ENCODE data around the gene CXCR5.
A peak's percentile ranks its signal among the peaks of the same experiment; 100 is the strongest.

Gene CXCR5

DNA sequence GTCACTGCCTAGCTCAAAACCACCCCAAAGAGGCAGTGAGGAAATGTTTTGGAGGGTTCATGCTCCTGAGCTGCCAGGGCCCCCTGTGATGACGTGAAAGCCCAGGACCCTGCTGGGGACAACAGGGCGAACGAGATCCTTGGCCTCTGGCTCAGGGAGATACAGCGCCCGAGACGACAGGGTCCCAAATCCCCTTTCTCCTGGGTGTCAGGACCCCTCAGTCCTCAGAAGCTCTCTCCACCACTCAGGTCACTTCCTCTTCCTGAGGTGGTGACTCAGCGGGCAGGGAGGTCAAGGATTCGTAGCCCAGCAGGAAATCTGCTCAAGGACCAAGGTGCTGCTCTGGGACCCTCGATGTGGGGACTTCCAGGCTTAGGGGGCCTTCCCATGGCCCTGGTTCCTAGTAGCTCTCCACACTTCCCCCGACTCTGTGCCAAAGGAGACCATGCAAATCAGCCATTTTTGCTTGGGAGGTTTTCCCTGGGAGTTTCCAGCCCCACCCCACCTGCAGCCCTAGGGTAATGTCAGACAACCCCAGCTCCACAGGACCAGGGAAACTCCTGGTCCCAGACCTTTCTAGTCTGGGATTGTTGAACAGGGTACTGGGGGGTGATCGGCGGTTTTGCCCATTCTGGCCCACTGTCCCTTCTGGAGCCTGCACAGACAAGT is 29.2 kb downstream of the CXCR5 start:
- H3K9me3 ChIP-seq (ENCODE audit: control insufficient read depth, low read length): no peaks in the 10 kb centered on the region
- peaks cover 98% of the 10 kb centered on the region for H3K4me1 ChIP-seq (ENCODE audit: control insufficient read depth, insufficient read depth, low read length)
- H3K27me3 ChIP-seq (ENCODE audit: control insufficient read depth, insufficient read depth, low read length): no peaks in the 10 kb centered on the region
- H3K36me3 ChIP-seq (ENCODE audit: control insufficient read depth, insufficient read depth, low read length): no peaks in the 10 kb centered on the region
- no peak overlapping the region for H3K4me3 ChIP-seq (ENCODE audit: low read length)
- peak overlapping the region; percentile 63 for H3K9ac ChIP-seq (ENCODE audit: low read length)

DNA sequence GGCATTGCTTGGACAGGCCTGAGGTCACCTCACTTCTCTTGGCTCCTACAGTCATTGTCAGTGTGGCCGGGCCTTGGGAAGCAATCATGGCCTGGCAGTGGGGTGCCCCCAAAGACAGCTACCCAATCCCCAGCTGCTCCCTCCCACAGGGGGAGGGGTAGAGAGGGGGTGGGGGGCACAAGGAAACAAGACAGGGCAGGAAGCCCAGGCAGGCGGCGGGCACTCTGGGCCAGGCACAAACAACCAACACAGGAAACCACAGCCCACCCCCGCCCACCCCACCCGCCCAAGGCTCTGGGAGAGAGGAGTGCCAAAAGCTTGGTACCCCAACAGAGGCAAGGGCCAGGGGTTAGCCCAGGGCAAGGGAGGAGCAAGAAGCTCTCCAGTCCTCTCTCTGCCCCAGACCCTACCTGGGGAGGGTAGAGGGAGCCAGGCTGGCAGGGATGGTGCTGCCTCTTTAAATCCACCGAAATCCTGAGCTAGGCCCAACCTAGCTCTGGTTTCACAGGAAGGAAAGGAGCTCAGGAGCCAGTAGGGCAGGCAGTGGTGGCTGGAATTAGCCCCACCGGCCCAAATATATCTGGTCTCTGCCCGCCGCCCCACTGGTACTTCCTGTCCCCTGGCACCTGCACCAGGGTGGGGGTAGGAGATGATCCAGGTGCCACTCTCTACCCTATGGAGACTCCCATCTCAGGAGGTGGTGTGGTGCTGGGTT is 29.9 kb downstream of the CXCR5 start:
- H3K27me3 ChIP-seq (ENCODE audit: control insufficient read depth, insufficient read depth, low read length): no peaks in the 10 kb centered on the region
- H3K36me3 ChIP-seq (ENCODE audit: control insufficient read depth, insufficient read depth, low read length): no peaks in the 10 kb centered on the region
- peaks cover 98% of the 10 kb centered on the region for H3K4me1 ChIP-seq (ENCODE audit: control insufficient read depth, insufficient read depth, low read length)
- no peaks in the 10 kb centered on the region for H3K9me3 ChIP-seq (ENCODE audit: control insufficient read depth, low read length)
- no peak overlapping the region for H3K4me3 ChIP-seq (ENCODE audit: low read length)
- H3K9ac ChIP-seq (ENCODE audit: low read length): peak overlapping the region; percentile 63

DNA sequence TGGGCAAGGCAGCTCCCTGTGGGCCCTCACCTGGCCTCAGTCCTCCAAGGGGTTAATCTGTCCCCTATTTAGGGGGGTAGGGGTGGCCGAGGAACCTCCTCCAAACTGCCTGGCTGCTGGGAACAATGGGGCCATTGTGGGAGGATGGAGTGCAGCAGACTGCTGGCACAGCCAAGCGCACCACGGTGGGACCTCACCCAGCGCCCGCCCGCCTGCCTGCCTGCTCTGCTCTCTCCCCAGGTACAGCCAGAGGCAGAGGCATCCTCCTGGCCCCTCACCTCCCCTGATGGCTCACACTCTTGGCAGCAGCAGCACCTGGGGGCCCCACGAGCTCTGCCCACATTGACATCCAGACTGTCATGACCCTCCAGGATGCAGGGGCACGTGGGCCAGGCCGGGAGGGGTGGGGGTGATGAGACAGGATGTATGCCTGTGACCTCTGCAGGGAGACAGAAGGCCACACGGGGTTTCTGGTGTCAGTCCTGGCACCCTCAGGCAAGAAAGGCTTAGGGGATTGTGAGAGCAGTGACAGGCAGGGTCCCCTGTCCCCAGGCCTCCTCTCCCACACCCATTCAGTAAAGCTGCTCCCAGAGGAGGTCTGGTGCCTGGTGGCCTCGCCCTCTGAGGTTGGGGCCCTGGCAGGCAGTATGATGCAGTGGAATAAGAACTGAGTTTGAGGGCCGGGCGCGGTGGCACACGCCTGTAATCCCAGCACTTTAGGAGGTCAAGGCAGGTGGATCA is 30.7 kb downstream of the CXCR5 start:
- no peak overlapping the region for H3K4me3 ChIP-seq (ENCODE audit: low read length)
- no peaks in the 10 kb centered on the region for H3K36me3 ChIP-seq (ENCODE audit: control insufficient read depth, insufficient read depth, low read length)
- H3K4me1 ChIP-seq (ENCODE audit: control insufficient read depth, insufficient read depth, low read length): peaks cover 97% of the 10 kb centered on the region
- no peaks in the 10 kb centered on the region for H3K27me3 ChIP-seq (ENCODE audit: control insufficient read depth, insufficient read depth, low read length)
- no peaks in the 10 kb centered on the region for H3K9me3 ChIP-seq (ENCODE audit: control insufficient read depth, low read length)
- peak overlapping the region; percentile 52 for H3K9ac ChIP-seq (ENCODE audit: low read length)

DNA sequence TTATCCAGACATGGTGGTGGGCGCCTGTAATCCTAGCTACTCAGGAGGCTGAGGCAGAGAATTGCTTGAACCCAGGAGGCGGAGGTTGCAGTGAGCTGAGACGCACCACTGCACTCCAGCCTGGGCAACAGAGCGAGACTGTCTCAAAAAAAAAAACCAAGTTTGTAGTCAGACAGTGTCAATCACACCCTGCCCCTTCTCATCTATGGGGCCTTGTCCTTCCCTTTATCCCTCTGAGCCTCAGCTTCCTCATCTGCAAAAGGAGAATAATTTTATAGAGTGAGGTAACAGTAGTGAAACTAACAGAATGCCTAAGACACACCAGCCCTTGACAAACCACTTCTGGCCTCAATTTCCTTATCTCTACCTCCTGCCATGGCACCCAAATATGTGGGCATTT is 31.3 kb downstream of the CXCR5 start:
- Histone ChIP-seq H3K4me3 (ENCODE audit: low read length) (no peak overlapping the region), H3K27me3 (ENCODE audit: control insufficient read depth, insufficient read depth, low read length) (no peaks in the 10 kb centered on the region), H3K9ac (ENCODE audit: low read length) (peak overlapping the region; percentile 52), H3K36me3 (ENCODE audit: control insufficient read depth, insufficient read depth, low read length) (no peaks in the 10 kb centered on the region), H3K9me3 (ENCODE audit: control insufficient read depth, low read length) (no peaks in the 10 kb centered on the region), H3K4me1 (ENCODE audit: control insufficient read depth, insufficient read depth, low read length) (peaks cover 97% of the 10 kb centered on the region)

DNA sequence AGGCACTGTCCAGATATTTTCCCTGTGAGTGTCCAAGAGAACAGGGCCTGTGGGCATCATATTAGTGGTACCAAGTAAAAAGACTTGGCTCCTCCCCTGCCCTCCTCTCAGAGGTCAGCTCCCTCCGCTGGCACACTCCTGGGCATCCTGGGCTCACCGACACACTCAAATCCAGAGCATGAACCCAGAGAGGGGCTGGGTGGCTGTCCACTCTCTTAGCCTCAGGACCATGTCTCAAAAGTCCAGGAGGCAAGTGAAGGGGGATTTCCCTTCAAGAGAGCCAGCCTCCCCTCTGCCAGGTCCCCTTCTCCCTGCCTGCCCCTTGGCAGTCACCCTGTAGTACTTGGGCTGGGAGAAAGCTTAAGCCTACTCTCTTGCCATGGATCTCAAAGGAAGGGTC is 31.7 kb downstream of the CXCR5 start:
- Histone ChIP-seq H3K27me3 (ENCODE audit: control insufficient read depth, insufficient read depth, low read length) (no peaks in the 10 kb centered on the region), H3K4me3 (ENCODE audit: low read length) (no peak overlapping the region), H3K9me3 (ENCODE audit: control insufficient read depth, low read length) (no peaks in the 10 kb centered on the region), H3K4me1 (ENCODE audit: control insufficient read depth, insufficient read depth, low read length) (peaks cover 98% of the 10 kb centered on the region), H3K36me3 (ENCODE audit: control insufficient read depth, insufficient read depth, low read length) (no peaks in the 10 kb centered on the region), H3K9ac (ENCODE audit: low read length) (peak overlapping the region; percentile 42)

- no peaks in the 10 kb centered on the region for H3K27me3 ChIP-seq (ENCODE audit: control insufficient read depth, insufficient read depth, low read length)
- no peaks in the 10 kb centered on the region for H3K36me3 ChIP-seq (ENCODE audit: control insufficient read depth, insufficient read depth, low read length)
- H3K9ac ChIP-seq (ENCODE audit: low read length): peak overlapping the region; percentile 42
- H3K9me3 ChIP-seq (ENCODE audit: control insufficient read depth, low read length): no peaks in the 10 kb centered on the region
- H3K4me1 ChIP-seq (ENCODE audit: control insufficient read depth, insufficient read depth, low read length): peaks cover 99% of the 10 kb centered on the region
- H3K4me3 ChIP-seq (ENCODE audit: low read length): no peak overlapping the region
Measured at GRCh38 chr11:118915941-118916841, 32.5 kb downstream of the CXCR5 start.

GRCh38 chr11:118916842-118917388 is 33.2 kb downstream of the CXCR5 start:
- H3K36me3 ChIP-seq (ENCODE audit: control insufficient read depth, insufficient read depth, low read length): no peaks in the 10 kb centered on the region
- H3K4me1 ChIP-seq (ENCODE audit: control insufficient read depth, insufficient read depth, low read length): peaks cover 99% of the 10 kb centered on the region
- H3K9ac ChIP-seq (ENCODE audit: low read length): peak overlapping the region; percentile 42
- no peaks in the 10 kb centered on the region for H3K9me3 ChIP-seq (ENCODE audit: control insufficient read depth, low read length)
- H3K27me3 ChIP-seq (ENCODE audit: control insufficient read depth, insufficient read depth, low read length): no peaks in the 10 kb centered on the region
- no peak overlapping the region for H3K4me3 ChIP-seq (ENCODE audit: low read length)

DNA sequence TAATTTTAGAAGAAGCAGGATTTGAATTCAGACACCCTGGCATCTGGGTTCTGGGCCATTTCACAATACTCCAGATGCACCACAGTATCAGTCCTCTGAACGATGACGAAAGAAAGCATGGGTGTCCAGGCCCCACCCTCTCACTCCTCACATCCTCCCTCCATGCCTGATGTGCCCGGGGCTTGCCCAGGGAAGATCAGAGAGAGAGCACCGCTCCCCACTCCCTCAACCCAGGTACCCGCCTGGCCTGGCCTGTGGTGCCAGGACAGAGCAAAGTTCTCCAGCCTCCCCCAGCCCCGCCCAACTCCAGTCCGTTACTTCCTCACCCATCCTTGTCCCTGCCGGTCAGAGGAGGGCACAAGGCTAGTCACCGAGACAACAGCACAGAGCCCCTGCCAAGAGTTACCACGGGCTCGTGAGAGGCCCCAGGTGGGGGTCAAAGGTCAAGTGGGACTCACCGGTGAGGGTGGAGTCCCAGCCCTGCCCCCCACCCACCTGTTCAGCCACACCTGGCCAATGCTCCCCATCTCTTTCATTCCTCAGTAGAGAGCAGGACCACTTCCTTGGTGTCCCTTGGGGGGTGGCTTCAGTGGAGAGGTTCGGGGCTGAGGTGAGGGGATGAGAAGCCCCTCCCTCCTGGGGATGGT is 33.9 kb downstream of the CXCR5 start:
- no peaks in the 10 kb centered on the region for H3K27me3 ChIP-seq (ENCODE audit: control insufficient read depth, insufficient read depth, low read length)
- no peaks in the 10 kb centered on the region for H3K9me3 ChIP-seq (ENCODE audit: control insufficient read depth, low read length)
- H3K9ac ChIP-seq (ENCODE audit: low read length): peak overlapping the region; percentile 55
- H3K36me3 ChIP-seq (ENCODE audit: control insufficient read depth, insufficient read depth, low read length): no peaks in the 10 kb centered on the region
- H3K4me1 ChIP-seq (ENCODE audit: control insufficient read depth, insufficient read depth, low read length): peaks cover 99% of the 10 kb centered on the region
- H3K4me3 ChIP-seq (ENCODE audit: low read length): no peak overlapping the region

DNA sequence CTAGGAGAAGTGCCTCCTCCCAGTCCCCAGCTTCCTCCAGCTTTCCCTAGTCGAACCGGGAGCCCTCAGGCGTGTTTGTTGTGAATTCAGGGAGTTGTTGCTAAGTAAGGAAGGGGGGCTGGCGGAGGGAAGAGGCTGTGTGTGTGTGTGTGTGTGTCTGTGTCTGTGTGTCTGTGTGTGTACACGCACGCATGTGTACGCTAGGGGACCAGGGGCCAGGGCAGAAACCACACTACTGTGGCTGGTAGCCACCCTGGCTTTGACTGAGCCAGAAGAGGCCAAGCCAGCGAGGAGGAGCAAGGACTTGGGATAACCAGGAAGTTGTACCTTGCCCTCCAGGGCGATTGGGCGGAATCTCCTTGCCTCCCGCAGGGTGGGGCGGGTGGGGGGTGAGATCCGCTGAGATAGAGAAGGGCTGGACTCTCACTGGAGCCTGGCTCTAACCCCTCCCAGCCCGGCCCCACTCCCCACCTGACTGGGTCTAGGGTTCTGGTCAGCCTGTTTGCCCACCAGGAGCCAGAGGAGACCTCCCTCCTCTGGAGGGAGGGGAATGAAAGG is 34.5 kb downstream of the CXCR5 start:
- H3K4me3 ChIP-seq (ENCODE audit: low read length): no peak overlapping the region
- peak overlapping the region; percentile 71 for H3K9ac ChIP-seq (ENCODE audit: low read length)
- no peaks in the 10 kb centered on the region for H3K27me3 ChIP-seq (ENCODE audit: control insufficient read depth, insufficient read depth, low read length)
- no peaks in the 10 kb centered on the region for H3K36me3 ChIP-seq (ENCODE audit: control insufficient read depth, insufficient read depth, low read length)
- H3K9me3 ChIP-seq (ENCODE audit: control insufficient read depth, low read length): no peaks in the 10 kb centered on the region
- H3K4me1 ChIP-seq (ENCODE audit: control insufficient read depth, insufficient read depth, low read length): peaks cover 99% of the 10 kb centered on the region

DNA sequence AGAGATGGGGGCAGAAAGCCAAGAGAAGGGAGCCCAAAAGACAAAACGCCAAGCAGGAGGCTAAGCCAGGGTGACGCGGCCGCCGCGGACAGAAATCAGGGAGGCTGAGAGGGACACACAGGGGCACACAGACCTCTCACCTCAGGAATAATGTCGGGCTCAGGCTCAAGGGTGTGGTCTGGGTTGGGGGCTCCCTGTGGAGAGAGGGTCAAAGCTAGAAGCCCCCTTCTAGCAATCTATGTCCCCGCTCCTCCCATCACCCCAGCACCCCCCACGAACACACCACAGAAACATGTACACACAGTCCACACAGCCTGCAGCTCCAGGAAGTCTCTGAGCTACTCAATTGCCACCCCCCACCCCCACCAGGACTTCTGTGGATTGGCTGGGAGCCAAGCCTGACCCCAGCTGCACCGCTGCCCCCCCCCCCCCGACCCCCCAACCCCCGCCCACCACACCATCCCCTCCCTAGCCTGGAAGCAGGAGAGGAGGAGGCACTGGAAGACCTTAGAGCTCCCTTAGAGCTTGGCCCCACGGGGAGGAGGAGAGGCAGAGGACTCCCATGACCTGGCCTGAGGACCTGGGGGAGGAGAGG is 35.1 kb downstream of the CXCR5 start:
- Histone ChIP-seq H3K36me3 (ENCODE audit: control insufficient read depth, insufficient read depth, low read length) (no peaks in the 10 kb centered on the region), H3K27me3 (ENCODE audit: control insufficient read depth, insufficient read depth, low read length) (no peaks in the 10 kb centered on the region), H3K4me3 (ENCODE audit: low read length) (no peak overlapping the region), H3K9me3 (ENCODE audit: control insufficient read depth, low read length) (no peaks in the 10 kb centered on the region), H3K9ac (ENCODE audit: low read length) (peak overlapping the region; percentile 71), H3K4me1 (ENCODE audit: control insufficient read depth, insufficient read depth, low read length) (peaks cover 99% of the 10 kb centered on the region)
